ENCODE results near the gene NMNAT2. TPM values are rescaled to one million over a fixed set of nuclear protein-coding genes. Genes with fewer than 3 reads are reported as not detected.

Gene NMNAT2
- total RNA-seq, 4 donors from 2014 or later, result 0.13 to 0.83 (median 0.66) TPM; not detected in 1

DNA sequence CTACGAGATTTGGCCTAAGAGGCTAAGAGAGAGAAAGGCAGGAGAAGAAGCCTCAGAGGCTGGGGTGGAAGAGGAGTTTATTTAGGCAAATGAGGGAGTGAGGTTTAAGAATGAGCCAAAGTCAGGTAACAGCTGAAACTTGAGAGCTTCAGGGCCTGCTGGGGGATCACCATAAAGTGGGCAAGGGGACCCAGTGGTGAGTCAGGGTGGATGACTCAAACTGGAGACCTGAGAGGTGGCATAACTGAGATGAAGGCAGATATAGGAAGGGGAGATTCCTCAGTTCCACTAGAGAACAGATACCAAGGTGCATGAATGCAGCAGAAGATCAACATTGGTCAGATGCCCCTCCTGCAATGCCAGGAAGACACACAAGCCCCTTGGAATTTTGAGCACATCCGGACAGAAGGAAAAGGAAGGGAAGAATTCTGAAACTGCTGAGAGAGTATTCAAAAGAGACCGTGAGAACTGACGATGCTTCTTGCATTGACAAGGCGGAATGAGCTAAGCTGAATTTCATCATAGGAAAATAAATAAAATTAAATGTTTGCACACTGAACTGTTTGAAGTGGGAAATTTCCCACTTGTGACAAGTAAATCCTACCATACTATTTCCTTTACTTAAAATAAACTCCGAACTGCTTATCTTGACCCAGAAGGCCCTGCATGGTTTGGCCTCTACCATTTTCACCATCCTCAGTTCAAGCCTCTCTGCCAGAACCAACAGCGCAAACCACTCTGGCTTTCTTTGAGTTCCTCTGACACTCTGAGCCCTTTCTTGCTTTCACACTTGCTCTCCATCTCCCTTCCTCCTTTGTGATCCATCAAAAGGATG, 94.1 kb downstream of the NMNAT2 start:
- no peak overlapping the region for H3K27ac ChIP-seq

GRCh38 chr1:183319606-183320005, 98.6 kb downstream of the NMNAT2 start:
- no peaks in the 10 kb centered on the region for H3K4me1 ChIP-seq
- TF ChIP-seq, protein P1, sequence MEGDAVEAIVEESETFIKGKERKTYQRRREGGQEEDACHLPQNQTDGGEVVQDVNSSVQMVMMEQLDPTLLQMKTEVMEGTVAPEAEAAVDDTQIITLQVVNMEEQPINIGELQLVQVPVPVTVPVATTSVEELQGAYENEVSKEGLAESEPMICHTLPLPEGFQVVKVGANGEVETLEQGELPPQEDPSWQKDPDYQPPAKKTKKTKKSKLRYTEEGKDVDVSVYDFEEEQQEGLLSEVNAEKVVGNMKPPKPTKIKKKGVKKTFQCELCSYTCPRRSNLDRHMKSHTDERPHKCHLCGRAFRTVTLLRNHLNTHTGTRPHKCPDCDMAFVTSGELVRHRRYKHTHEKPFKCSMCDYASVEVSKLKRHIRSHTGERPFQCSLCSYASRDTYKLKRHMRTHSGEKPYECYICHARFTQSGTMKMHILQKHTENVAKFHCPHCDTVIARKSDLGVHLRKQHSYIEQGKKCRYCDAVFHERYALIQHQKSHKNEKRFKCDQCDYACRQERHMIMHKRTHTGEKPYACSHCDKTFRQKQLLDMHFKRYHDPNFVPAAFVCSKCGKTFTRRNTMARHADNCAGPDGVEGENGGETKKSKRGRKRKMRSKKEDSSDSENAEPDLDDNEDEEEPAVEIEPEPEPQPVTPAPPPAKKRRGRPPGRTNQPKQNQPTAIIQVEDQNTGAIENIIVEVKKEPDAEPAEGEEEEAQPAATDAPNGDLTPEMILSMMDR (IDR thresholded peaks at IDR 0.05), result no peak
- TF ChIP-seq POLR2A (IDR thresholded peaks at IDR 0.05), result no peak
- no peaks in the 10 kb centered on the region for H3K36me3 ChIP-seq
- DNase-seq, result no peak
- no peaks in the 10 kb centered on the region for H3K27me3 ChIP-seq
- H3K9me3 ChIP-seq, result no peaks in the 10 kb centered on the region
- H3K27ac ChIP-seq, result no peak overlapping the region
- no peak overlapping the region for H3K4me3 ChIP-seq

More for the DNA sequence above, 94.1 kb downstream of the NMNAT2 start:
- no peak overlapping the region for H3K4me3 ChIP-seq
- no peak for DNase-seq
- no peaks in the 10 kb centered on the region for H3K27me3 ChIP-seq
- no peaks in the 10 kb centered on the region for H3K9me3 ChIP-seq
- TF ChIP-seq, protein P1 (IDR thresholded peaks at IDR 0.05), result no peak
- no peak for TF ChIP-seq POLR2A (IDR thresholded peaks at IDR 0.05)
- no peaks in the 10 kb centered on the region for H3K4me1 ChIP-seq
- H3K36me3 ChIP-seq, result no peaks in the 10 kb centered on the region

DNA sequence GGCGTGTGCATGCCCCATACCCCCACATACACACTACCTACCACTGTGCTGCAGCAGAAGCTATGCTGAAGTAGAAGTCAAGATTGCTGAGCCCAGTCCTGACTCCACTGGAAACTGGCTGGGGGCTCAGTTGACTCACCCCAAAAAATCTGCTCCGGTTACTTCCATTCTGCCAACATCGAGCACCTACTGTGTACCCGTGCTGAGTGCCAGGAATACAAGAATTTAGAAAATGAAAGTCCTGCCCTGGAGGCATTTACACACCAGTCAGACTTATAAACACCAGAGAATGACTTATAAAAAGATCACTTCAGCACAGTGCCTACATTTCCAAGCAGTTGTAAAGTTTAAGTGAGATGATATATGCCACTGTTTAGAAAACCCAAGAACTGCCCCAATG, 99.1 kb downstream of the NMNAT2 start:
- Histone ChIP-seq H3K27me3 (no peaks in the 10 kb centered on the region), H3K4me1 (no peaks in the 10 kb centered on the region), H3K36me3 (no peaks in the 10 kb centered on the region), H3K9me3 (no peaks in the 10 kb centered on the region), H3K27ac (no peak overlapping the region), H3K4me3 (no peak overlapping the region)
- DNase-seq, result no peak
- TF ChIP-seq POLR2A (IDR thresholded peaks at IDR 0.05), result no peak
- TF ChIP-seq, protein P1 (IDR thresholded peaks at IDR 0.05), result no peak

DNA sequence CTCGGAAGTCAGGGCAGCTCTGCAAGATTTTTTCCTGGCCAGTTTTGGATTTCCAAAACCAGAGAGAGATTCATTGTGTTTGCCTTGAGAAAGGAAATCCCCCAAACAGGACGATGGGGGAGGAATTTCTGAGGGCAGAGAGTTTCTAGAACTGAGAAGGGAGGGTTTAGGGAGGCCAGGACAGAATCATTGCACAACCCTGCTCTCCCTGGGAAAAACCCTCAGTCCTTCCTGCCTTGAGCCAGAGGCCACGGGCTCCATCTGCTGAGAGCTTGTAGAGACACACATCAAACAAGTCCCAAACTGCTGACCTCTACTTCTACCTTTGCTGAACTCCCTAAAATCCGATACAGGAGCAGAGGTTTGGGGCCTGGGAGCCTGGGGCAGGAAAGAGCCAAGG, 99.7 kb downstream of the NMNAT2 start:
- DNase-seq, result peak in 2 of 3 donors; percentile 24 to 70
- no peaks in the 10 kb centered on the region for H3K4me1 ChIP-seq
- H3K36me3 ChIP-seq, result no peaks in the 10 kb centered on the region
- H3K27me3 ChIP-seq, result no peaks in the 10 kb centered on the region
- no peak for TF ChIP-seq POLR2A (IDR thresholded peaks at IDR 0.05)
- TF ChIP-seq, protein P1 (IDR thresholded peaks at IDR 0.05), result peak in 4 of 6 experiments; percentile 3 to 34 (median 14)
- no peaks in the 10 kb centered on the region for H3K9me3 ChIP-seq
- H3K27ac ChIP-seq, result peak overlapping the region in 2 of 4 donors; percentile 49 to 66
- H3K4me3 ChIP-seq, result no peak overlapping the region

DNA sequence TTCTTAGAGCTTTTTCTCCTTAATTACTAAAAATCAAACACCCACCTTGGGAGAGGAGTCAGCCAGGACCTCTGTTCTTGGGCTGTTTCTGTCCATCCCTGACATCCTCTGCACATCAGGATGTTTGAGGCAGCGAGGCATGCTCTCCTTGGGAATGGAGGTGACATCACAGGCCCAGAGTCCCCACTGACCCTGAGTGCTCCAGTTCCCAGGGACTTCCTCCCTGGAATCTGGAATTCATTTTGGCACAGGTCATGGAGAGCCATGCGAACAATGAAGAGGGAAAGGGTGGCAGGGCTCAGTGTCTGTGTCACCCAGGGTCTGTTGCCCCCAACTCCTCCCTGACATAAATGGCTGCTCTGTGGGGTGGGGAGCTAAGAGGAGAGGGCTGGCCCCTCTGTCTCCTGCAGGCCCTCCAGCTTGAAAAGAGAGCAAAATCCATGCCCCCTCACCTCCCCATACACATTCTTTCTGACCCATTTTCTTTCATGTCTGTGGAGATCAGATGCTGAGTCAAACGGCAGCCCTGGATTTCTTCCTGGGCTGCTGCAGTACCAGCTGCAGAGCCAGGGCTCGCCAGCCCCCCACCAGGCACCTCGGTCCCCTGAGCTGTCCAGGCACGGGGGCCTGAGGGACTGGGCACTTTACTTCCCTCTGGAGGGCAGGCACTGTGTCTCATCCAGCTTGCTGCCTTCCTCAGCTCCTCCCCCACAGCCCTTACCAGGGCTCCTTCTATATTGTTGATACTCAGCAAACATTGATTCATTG, 102.0 kb downstream of the NMNAT2 start:
- no peak for DNase-seq
- Histone ChIP-seq H3K27me3 (no peaks in the 10 kb centered on the region), H3K9me3 (no peaks in the 10 kb centered on the region), H3K36me3 (no peaks in the 10 kb centered on the region), H3K27ac (no peak overlapping the region), H3K4me1 (no peaks in the 10 kb centered on the region), H3K4me3 (no peak overlapping the region)
- no peak for TF ChIP-seq POLR2A (IDR thresholded peaks at IDR 0.05)
- TF ChIP-seq, protein P1 (IDR thresholded peaks at IDR 0.05), result no peak

Data from Peyer's patch (tissue), 4 donors.